IPS-NIHi7 (cell line): ENCODE measurements around the gene RPP38.

Experiments used
- DNase-seq: peaks from one replicate; pipeline ENCODE4 v3.0.0; 2012; ENCODE audit warnings: mixed read lengths; ENCODE audit errors: extremely low spot score

Gene RPP38

GRCh38 chr10:15097011-15097812, at the start of gene RPP38:
Gene RPP38 (plus strand): TSS chr10:15097355. CDS start chr10:15103315, 5,960 bp downstream.
- DNase-seq = peak; percentile 99

GRCh38 chr10:15049533-15049932, 47.6 kb upstream of the RPP38 start:
- DNase-seq = no peak

- DNase-seq = no peak
These were observed 45.0 kb upstream of the RPP38 start for GRCh38 chr10:15052121-15052520.

- DNase-seq = no peak
These were observed 44.1 kb upstream of the RPP38 start for GRCh38 chr10:15053061-15053460.

GRCh38 chr10:15058689-15059088, 38.5 kb upstream of the RPP38 start:
- no peak for DNase-seq

GRCh38 chr10:15059914-15060313, 37.2 kb upstream of the RPP38 start:
- no peak for DNase-seq

- no peak for DNase-seq
These were observed 36.5 kb upstream of the RPP38 start for GRCh38 chr10:15060638-15061037.

GRCh38 chr10:15067154-15067553, 30.0 kb upstream of the RPP38 start:
- no peak for DNase-seq

- no peak for DNase-seq
These were observed 28.4 kb upstream of the RPP38 start for GRCh38 chr10:15068802-15069201.

GRCh38 chr10:15069230-15069629, 27.9 kb upstream of the RPP38 start:
- peak; percentile 23 for DNase-seq

GRCh38 chr10:15072358-15072757, 24.8 kb upstream of the RPP38 start:
- DNase-seq = no peak

GRCh38 chr10:15075421-15075820, 21.7 kb upstream of the RPP38 start:
- no peak for DNase-seq

- DNase-seq = no peak
These were observed 13.3 kb upstream of the RPP38 start for GRCh38 chr10:15083674-15084501.

GRCh38 chr10:15084502-15084922, 12.6 kb upstream of the RPP38 start:
- peak; percentile 38 for DNase-seq

GRCh38 chr10:15088428-15089261, 8.5 kb upstream of the RPP38 start, which contains the start of gene ACBD7:
Gene ACBD7 (minus strand): TSS chr10:15088776. CDS start chr10:15088728, 48 bp downstream.
- peak; percentile 98 for DNase-seq

GRCh38 chr10:15091418-15091817, 5.7 kb upstream of the RPP38 start:
- no peak for DNase-seq

GRCh38 chr10:15092855-15093408, 4.2 kb upstream of the RPP38 start:
- DNase-seq = no peak

- DNase-seq = no peak
These were observed 519 bp upstream of the RPP38 start for GRCh38 chr10:15096661-15097010.

- DNase-seq = no peak
These were observed 2.7 kb downstream of the RPP38 start for GRCh38 chr10:15099886-15100285.

GRCh38 chr10:15103513-15103912, 6.4 kb downstream of the RPP38 start:
- DNase-seq = no peak

GRCh38 chr10:15106352-15107013, 9.3 kb downstream of the RPP38 start:
- DNase-seq = peak; percentile 76
